HepG2 (cell line): Measurements from ENCODE around the gene CERS5. TPM values are rescaled to one million over a fixed set of nuclear protein-coding genes. Genes with fewer than 3 reads are reported as not detected.

Experiments used
- ATAC-seq: fragments of 200-7000 bp; cut with Tn5 transposase; 3 replicates; pipeline ENCODE4 v1.9.1; 2020; ENCODE audit warnings: mild to moderate bottlenecking, moderate library complexity
- BruUV-seq: library from RNA; stranded (reverse); fragments of 400-500 nt; replicated peaks from 2 replicates; lab custom pipeline; 2021; lab: Mats Ljungman, UMichigan
- CTCF ChIA-PET: fragments of 300-600 bp; formaldehyde crosslinking; extraction: SDS; loops from one replicate; lab custom pipeline; 2021; ENCODE audit warnings: low total read pairs, inconsistent platforms, low intra/inter-chr PET ratio; lab: Yijun Ruan, JAX
- POLR2A ChIA-PET: fragments of 350-600 bp; sonication (Branson Sonifier 250); formaldehyde crosslinking; loops from one replicate; lab custom pipeline; 2020; ENCODE audit warnings: antibody characterized with exemption, inconsistent platforms; lab: Yijun Ruan, JAX
- DNase-seq: peaks from one replicate; pipeline ENCODE4 v3.0.0-alpha.2; 2015; ENCODE audit warnings: low spot score
- FAIRE-seq: peaks from 3 replicates; lab custom pipeline; 2011; peaks lifted over from hg19 to GRCh38; lab: Jason Lieb, UNC
- H2AFZ ChIP-seq: one replicate; pipeline ENCODE4 v1.6.1; 2011; ENCODE audit warnings: low read length, inconsistent platforms
- H3K27ac ChIP-seq: fragments of 300-600 bp; 3 replicates; pipeline ENCODE4 v1.8.0; 2011; ENCODE audit warnings: mixed run types, mild to moderate bottlenecking, mixed read lengths, low read length, inconsistent platforms; ENCODE audit not compliant: insufficient read depth; ENCODE audit errors: extremely low read length
- H3K27me3 ChIP-seq, 2 experiments: fragments of 200-600 bp in 1 of 2; 2 replicates in 1 of 2; 3 replicates in 1 of 2; pipeline versions ENCODE4 v1.6.0 to v1.8.0; 2011; ENCODE audit warnings: low read length in 2 of 2, mild to moderate bottlenecking in 2 of 2, moderate library complexity in 2 of 2, inconsistent platforms in 1 of 2; ENCODE audit not compliant: insufficient read depth in 2 of 2, control insufficient read depth in 1 of 2
- H3K36me3 ChIP-seq, 2 experiments: fragments of 200-600 bp in 1 of 2; replicated peaks in 1 of 2; 2 replicates in 1 of 2; 3 replicates in 1 of 2; pipeline versions ENCODE4 v1.5.1 to v1.8.0; 2011; ENCODE audit warnings: low read length in 2 of 2, inconsistent platforms in 1 of 2; ENCODE audit not compliant: insufficient read depth in 2 of 2, control insufficient read depth in 1 of 2
- H3K4me1 ChIP-seq: 2 replicates; pipeline ENCODE4 v1.5.1; 2012; ENCODE audit warnings: low read length, inconsistent platforms; ENCODE audit not compliant: insufficient read depth
- H3K4me2 ChIP-seq: 2 replicates; pipeline ENCODE4 v1.6.0; 2011; ENCODE audit warnings: low read depth, low read length, inconsistent platforms
- H3K4me3 ChIP-seq, 3 experiments: fragments of 200-600 bp in 1 of 3; sonication (generic), shearing (Covaris generic) in 1 of 3; replicated peaks in 1 of 3; 2 replicates each; pipeline ENCODE4 v1.5.1; 2011 to 2016; ENCODE audit warnings: low read length in 3 of 3, inconsistent platforms in 2 of 3, low read depth in 2 of 3, mild to moderate bottlenecking in 2 of 3, control low read depth in 1 of 3, mixed read lengths in 1 of 3; ENCODE audit not compliant: insufficient read depth in 1 of 3
- H3K79me2 ChIP-seq: one replicate; pipeline ENCODE4 v1.6.1; 2011; ENCODE audit warnings: low read length, inconsistent platforms; ENCODE audit not compliant: insufficient read depth
- H3K9ac ChIP-seq: 2 replicates; pipeline ENCODE4 v1.6.0; 2011; ENCODE audit warnings: mild to moderate bottlenecking, low read depth, low read length, inconsistent platforms; ENCODE audit not compliant: insufficient read depth
- H3K9me3 ChIP-seq: 2 replicates; pipeline ENCODE4 v1.5.1; 2012; ENCODE audit warnings: mild to moderate bottlenecking, low read length
- H4K20me1 ChIP-seq: 2 replicates; pipeline ENCODE4 v1.6.0; 2011; ENCODE audit warnings: inconsistent platforms, mild to moderate bottlenecking, low read length, moderate library complexity; ENCODE audit not compliant: insufficient read depth
- AHR ChIP-seq: IDR thresholded peaks from 2 replicates; pipeline ENCODE4 v1.6.1; 2018; ENCODE audit warnings: missing genetic modification reagents, missing compliant biosample characterization
- KMT2B ChIP-seq: IDR thresholded peaks from 2 replicates; pipeline ENCODE4 v1.6.1; 2016; ENCODE audit warnings: missing genetic modification reagents, missing compliant biosample characterization
- RARG ChIP-seq: sonication (generic); formaldehyde crosslinking; IDR thresholded peaks from 2 replicates; pipeline ENCODE4 v1.4.0; 2020; ENCODE audit warnings: low read depth, mild to moderate bottlenecking, missing genetic modification reagents
- SP2 ChIP-seq: sonication (generic); formaldehyde crosslinking; IDR thresholded peaks from 2 replicates; pipeline ENCODE4 v1.5.1; 2020; ENCODE audit warnings: mild to moderate bottlenecking, missing genetic modification reagents
- ZNF354B ChIP-seq: sonication (generic); formaldehyde crosslinking; IDR thresholded peaks from 2 replicates; pipeline ENCODE4 v1.8.0; 2022; ENCODE audit warnings: mild to moderate bottlenecking, missing genetic modification reagents
- ZNF546 ChIP-seq: sonication (generic); formaldehyde crosslinking; conservative IDR thresholded peaks from 2 replicates; pipeline ENCODE4 v1.8.1; 2023; ENCODE audit warnings: mild to moderate bottlenecking, missing genetic modification reagents
- ZNF891 ChIP-seq: sonication (generic); formaldehyde crosslinking; IDR thresholded peaks from 2 replicates; pipeline ENCODE4 v1.5.0; 2020; ENCODE audit warnings: mild to moderate bottlenecking, missing genetic modification reagents
- WGBS: methylation state at CpG from one replicate; pipeline ENCODE4 v1.1.6; 2017; ENCODE audit warnings: low lambda C conversion rate; 5-methylcytosine and 5-hydroxymethylcytosine counted together
- in situ Hi-C: cut with HindIII; loops from 2 replicates; pipeline ENCODE4 v1.10.0; 2017; ENCODE audit warnings: low pct_unique_long_range_greater_than_20kb; ENCODE audit not compliant: extremely low pct_ligation_motif_present
- intact Hi-C: fragments of 100-400 bp; cut with micrococcal nuclease; formaldehyde crosslinking; loops from one replicate; pipeline ENCODE4 v1.10.0; 2022; ENCODE audit not compliant: unreplicated experiment
- polyA plus RNA-seq, 8 experiments: library from polyadenylated mRNA; depleted of rRNA in 3 of 8; stranded (reverse) in 7 of 8; unstranded in 1 of 8; fragments of >200 nt; fragmentation: Illumina TruSeq in 4 of 8; extraction: Trizol in 4 of 8; gene quantifications; 2 replicates each; pipeline versions ENCODE4 v1.2.1 to v1.2.3, GENCODE V29; 2011 to 2016; ENCODE audit warnings: low read depth in 4 of 8, missing spikeins in 1 of 8, mixed read lengths in 1 of 8; ENCODE audit not compliant: insufficient read depth in 1 of 8
- total RNA-seq, 5 experiments: library from RNA; depleted of rRNA; stranded (reverse); fragments of >200 nt; fragmentation: Illumina TruSeq; extraction: Trizol; gene quantifications; 2 replicates each; pipeline ENCODE4 v1.2.3, GENCODE V29; 2016; ENCODE audit warnings: low read depth in 1 of 5
- TF ChIP-seq, protein P1 (sequence below), 2 experiments: sonication (generic) in 1 of 2; formaldehyde crosslinking in 1 of 2; IDR thresholded peaks; 2 replicates each; pipeline versions ENCODE4 v1.4.0 to v1.6.1; 2018 to 2020; ENCODE audit warnings: missing genetic modification reagents in 2 of 2, borderline replicate concordance in 1 of 2, low read depth in 1 of 2, mild to moderate bottlenecking in 1 of 2, missing biosample characterization in 1 of 2
- TF ChIP-seq, protein P2 (sequence below): sonication (generic); formaldehyde crosslinking; IDR thresholded peaks from 2 replicates; pipeline ENCODE4 v1.4.0; 2020; ENCODE audit warnings: missing genetic modification reagents; ENCODE audit errors: not compliant biosample characterization
- TF ChIP-seq, protein P3 (sequence below): sonication (generic); formaldehyde crosslinking; IDR thresholded peaks from 2 replicates; pipeline ENCODE4 v1.4.0; 2020; ENCODE audit warnings: mild to moderate bottlenecking, missing genetic modification reagents
- TF ChIP-seq, protein P4 (sequence below), 2 experiments: fragments of 450-650 bp in 1 of 2; sonication (generic) in 1 of 2; formaldehyde crosslinking; IDR thresholded peaks; 2 replicates each; pipeline versions ENCODE4 v1.5.0 to v1.8.0; 2020 to 2022; ENCODE audit warnings: mild to moderate bottlenecking in 1 of 2, missing genetic modification reagents in 1 of 2

CERS5 gene
- total and polyA plus RNA-seq, 2 of the 13 experiments (the other 11 are each of a cell fraction or from before 2014, with no cell fraction given): 22.3 to 48.8 TPM

DNA sequence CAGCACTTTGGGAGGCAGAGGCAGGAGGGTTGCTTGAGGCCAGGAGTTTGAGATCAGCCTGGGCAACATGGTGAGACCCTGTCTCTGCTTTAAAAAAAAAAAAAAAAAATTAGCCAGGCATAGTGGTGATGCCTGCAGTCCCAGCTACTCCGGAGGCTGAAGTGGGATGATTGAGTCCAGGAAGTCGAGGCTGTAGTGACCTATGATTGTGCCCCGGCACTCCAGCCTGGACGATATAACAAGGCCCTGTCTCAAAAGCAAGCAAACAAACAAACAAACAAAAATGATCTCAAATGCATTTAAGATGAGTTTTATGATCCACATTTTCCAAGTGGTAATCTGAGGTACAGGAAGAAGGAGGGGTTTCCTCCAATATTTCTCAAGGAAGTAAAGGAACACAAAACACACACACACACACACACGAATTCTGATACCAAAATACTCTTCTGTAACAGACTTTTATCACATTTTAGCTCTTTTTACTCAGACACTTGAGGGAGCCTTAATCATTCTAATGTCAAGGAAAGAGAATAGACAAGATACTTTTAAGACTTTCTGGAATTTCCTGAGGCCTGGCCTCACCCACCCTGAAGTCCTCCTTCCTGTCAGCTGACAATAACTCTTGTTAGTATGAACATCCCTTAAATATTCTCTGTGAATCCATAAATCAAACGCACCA is 44.4 kb upstream of the CERS5 start:
- no TSS peak for BruUV-seq
- no peak overlapping the region for H3K9ac ChIP-seq
- TF ChIP-seq AHR (CRISPR knock-in tag) (no peak), ZNF891 (no peak), KMT2B (CRISPR knock-in tag) (no peak), SP2 (CRISPR knock-in tag) (no peak), ZNF354B (no peak), ZNF546 (no peak), RARG (no peak)
- TF ChIP-seq, protein P1, sequence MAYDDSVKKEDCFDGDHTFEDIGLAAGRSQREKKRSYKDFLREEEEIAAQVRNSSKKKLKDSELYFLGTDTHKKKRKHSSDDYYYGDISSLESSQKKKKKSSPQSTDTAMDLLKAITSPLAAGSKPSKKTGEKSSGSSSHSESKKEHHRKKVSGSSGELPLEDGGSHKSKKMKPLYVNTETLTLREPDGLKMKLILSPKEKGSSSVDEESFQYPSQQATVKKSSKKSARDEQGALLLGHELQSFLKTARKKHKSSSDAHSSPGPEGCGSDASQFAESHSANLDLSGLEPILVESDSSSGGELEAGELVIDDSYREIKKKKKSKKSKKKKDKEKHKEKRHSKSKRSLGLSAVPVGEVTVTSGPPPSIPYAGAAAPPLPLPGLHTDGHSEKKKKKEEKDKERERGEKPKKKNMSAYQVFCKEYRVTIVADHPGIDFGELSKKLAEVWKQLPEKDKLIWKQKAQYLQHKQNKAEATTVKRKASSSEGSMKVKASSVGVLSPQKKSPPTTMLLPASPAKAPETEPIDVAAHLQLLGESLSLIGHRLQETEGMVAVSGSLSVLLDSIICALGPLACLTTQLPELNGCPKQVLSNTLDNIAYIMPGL (CRISPR knock-in tag; IDR thresholded peaks at IDR 0.05; ENCODE audit: borderline replicate concordance in 1 of 2, low read depth in 1 of 2): no peak
- TF ChIP-seq, protein P2, sequence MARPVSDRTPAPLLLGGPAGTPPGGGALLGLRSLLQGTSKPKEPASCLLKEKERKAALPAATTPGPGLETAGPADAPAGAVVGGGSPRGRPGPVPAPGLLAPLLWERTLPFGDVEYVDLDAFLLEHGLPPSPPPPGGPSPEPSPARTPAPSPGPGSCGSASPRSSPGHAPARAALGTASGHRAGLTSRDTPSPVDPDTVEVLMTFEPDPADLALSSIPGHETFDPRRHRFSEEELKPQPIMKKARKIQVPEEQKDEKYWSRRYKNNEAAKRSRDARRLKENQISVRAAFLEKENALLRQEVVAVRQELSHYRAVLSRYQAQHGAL (CRISPR knock-in tag): no peak
- TF ChIP-seq, protein P3, sequence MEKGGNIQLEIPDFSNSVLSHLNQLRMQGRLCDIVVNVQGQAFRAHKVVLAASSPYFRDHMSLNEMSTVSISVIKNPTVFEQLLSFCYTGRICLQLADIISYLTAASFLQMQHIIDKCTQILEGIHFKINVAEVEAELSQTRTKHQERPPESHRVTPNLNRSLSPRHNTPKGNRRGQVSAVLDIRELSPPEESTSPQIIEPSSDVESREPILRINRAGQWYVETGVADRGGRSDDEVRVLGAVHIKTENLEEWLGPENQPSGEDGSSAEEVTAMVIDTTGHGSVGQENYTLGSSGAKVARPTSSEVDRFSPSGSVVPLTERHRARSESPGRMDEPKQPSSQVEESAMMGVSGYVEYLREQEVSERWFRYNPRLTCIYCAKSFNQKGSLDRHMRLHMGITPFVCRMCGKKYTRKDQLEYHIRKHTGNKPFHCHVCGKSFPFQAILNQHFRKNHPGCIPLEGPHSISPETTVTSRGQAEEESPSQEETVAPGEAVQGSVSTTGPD (CRISPR knock-in tag): no peak
- TF ChIP-seq, protein P4, sequence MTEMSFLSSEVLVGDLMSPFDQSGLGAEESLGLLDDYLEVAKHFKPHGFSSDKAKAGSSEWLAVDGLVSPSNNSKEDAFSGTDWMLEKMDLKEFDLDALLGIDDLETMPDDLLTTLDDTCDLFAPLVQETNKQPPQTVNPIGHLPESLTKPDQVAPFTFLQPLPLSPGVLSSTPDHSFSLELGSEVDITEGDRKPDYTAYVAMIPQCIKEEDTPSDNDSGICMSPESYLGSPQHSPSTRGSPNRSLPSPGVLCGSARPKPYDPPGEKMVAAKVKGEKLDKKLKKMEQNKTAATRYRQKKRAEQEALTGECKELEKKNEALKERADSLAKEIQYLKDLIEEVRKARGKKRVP (CRISPR knock-in tag; IDR thresholded peaks at IDR 0.05): no peak
- ChIA-PET CTCF (interaction anchor here (1.3 kb wide), 1 partner anchor 103 kb away, joined by 3 read pairs; no protein-coding TSS in a partner anchor), POLR2A (no interaction called here)
- H2AFZ ChIP-seq: no peak overlapping the region
- no peak overlapping the region for H3K4me3 ChIP-seq
- H3K4me2 ChIP-seq: no peak overlapping the region
- H3K36me3 ChIP-seq: no peaks in the 10 kb centered on the region; a peak in 1 of 5 replicates
- in situ Hi-C loops (no loop called here), intact Hi-C loops (no loop called here)
- FAIRE-seq: no peak
- WGBS: 95% methylated on average over 6 of the region's 6 CpGs
- no peak for ATAC-seq
- no peaks in the 10 kb centered on the region for H3K27me3 ChIP-seq
- no peaks in the 10 kb centered on the region for H4K20me1 ChIP-seq
- no peaks in the 10 kb centered on the region for H3K4me1 ChIP-seq
- H3K9me3 ChIP-seq: no peaks in the 10 kb centered on the region
- H3K27ac ChIP-seq: no peak overlapping the region
- no peaks in the 10 kb centered on the region for H3K79me2 ChIP-seq
- no peak for DNase-seq
